SK-N-SH (cell line): Measurements from ENCODE around the gene CLDN15. TPM values are rescaled to one million over a fixed set of nuclear protein-coding genes. Genes with fewer than 3 reads are reported as not detected.

ENCODE experiments used
- CTCF ChIA-PET: fragments of 300-600, 350-600 bp; formaldehyde crosslinking; extraction: SDS; loops from one replicate; lab custom pipeline; 2021; lab: Yijun Ruan, JAX
- POLR2A ChIA-PET: fragments of 350-600 bp; sonication (Branson Sonifier 250); formaldehyde crosslinking; extraction: SDS; loops from one replicate; lab custom pipeline; 2020; ENCODE audit warnings: antibody characterized with exemption, inconsistent platforms; lab: Yijun Ruan, JAX
- DNase-seq: peaks from one replicate; pipeline ENCODE4 v3.0.0; 2012
- H2AFZ ChIP-seq: fragments of 200-600 bp; sonication (generic); 2 replicates; pipeline ENCODE4 v1.8.1; 2016; ENCODE audit warnings: antibody characterized with exemption, mild to moderate bottlenecking, low read depth
- H3F3A ChIP-seq: fragments of 200-600 bp; sonication (generic); replicated peaks from 2 replicates; pipeline ENCODE3; 2016; ENCODE audit warnings: antibody characterized with exemption, mild to moderate bottlenecking; ENCODE audit not compliant: insufficient read depth
- H3K27ac ChIP-seq, 2 experiments: fragments of 200-500 bp in 1 of 2; fragments of 200-600 bp in 1 of 2; sonication (Bioruptor generic) in 1 of 2; sonication (generic), shearing (Covaris generic) in 1 of 2; 2 replicates each; pipeline versions ENCODE4 v1.5.1 to v1.6.1; 2014 to 2016; ENCODE audit warnings: low read depth in 2 of 2, inconsistent platforms in 1 of 2, low read length in 1 of 2, mild to moderate bottlenecking in 1 of 2, mixed read lengths in 1 of 2
- H3K27me3 ChIP-seq: fragments of 200-600 bp; sonication (generic), shearing (Covaris generic); 2 replicates; pipeline ENCODE4 v1.6.1; 2016; ENCODE audit warnings: mixed run types; ENCODE audit not compliant: insufficient read depth
- H3K36me3 ChIP-seq, 2 experiments: fragments of 200-500 bp in 1 of 2; fragments of 200-600 bp in 1 of 2; sonication (Bioruptor generic) in 1 of 2; sonication (generic) in 1 of 2; replicated peaks in 1 of 2; 2 replicates each; pipeline versions ENCODE3 to v1.5.1; 2014 to 2016; ENCODE audit warnings: low read length in 1 of 2, mild to moderate bottlenecking in 1 of 2; ENCODE audit not compliant: insufficient read depth in 2 of 2, control insufficient read depth in 1 of 2
- H3K4me1 ChIP-seq, 2 experiments: fragments of 200-500 bp in 1 of 2; fragments of 200-600 bp in 1 of 2; sonication (Bioruptor generic) in 1 of 2; sonication (generic), shearing (Covaris generic) in 1 of 2; 2 replicates each; pipeline versions ENCODE4 v1.5.1 to v1.6.1; 2014 to 2016; ENCODE audit warnings: low read depth in 1 of 2, low read length in 1 of 2, mixed run types in 1 of 2; ENCODE audit not compliant: insufficient read depth in 2 of 2, control insufficient read depth in 1 of 2
- H3K4me2 ChIP-seq: fragments of 200-600 bp; sonication (generic), shearing (Covaris generic); 2 replicates; pipeline ENCODE4 v1.6.1; 2017; ENCODE audit warnings: mixed run types
- H3K4me3 ChIP-seq, 2 experiments: fragments of 200-500 bp in 1 of 2; fragments of 200-600 bp in 1 of 2; sonication (Bioruptor generic) in 1 of 2; sonication (generic), shearing (Covaris generic) in 1 of 2; 2 replicates each; pipeline versions ENCODE4 v1.5.1 to v1.8.1; 2014 to 2016; ENCODE audit warnings: low read depth in 2 of 2, inconsistent platforms in 1 of 2, low read length in 1 of 2, mild to moderate bottlenecking in 1 of 2, mixed read lengths in 1 of 2, moderate library complexity in 1 of 2
- H3K79me2 ChIP-seq: fragments of 200-600 bp; sonication (generic); 2 replicates; pipeline ENCODE4 v1.8.1; 2017; ENCODE audit warnings: mild to moderate bottlenecking; ENCODE audit not compliant: insufficient read depth
- H3K9ac ChIP-seq: fragments of 200-600 bp; sonication (generic); 2 replicates; pipeline ENCODE4 v1.6.1; 2017; ENCODE audit warnings: mixed run types
- H3K9me2 ChIP-seq: fragments of 200-600 bp; sonication (generic); 2 replicates; pipeline ENCODE4 v1.6.1; 2017; ENCODE audit warnings: mixed run types
- H3K9me3 ChIP-seq: fragments of 200-600 bp; sonication (generic); 2 replicates; pipeline ENCODE4 v1.6.1; 2017; ENCODE audit warnings: mixed run types, mild to moderate bottlenecking, moderate library complexity
- H4K20me1 ChIP-seq: fragments of 200-600 bp; sonication (generic); 2 replicates; pipeline ENCODE4 v1.6.1; 2017; ENCODE audit warnings: mild to moderate bottlenecking, mixed run types; ENCODE audit not compliant: insufficient read depth
- ELF1 ChIP-seq: IDR thresholded peaks from 2 replicates; pipeline ENCODE4 v1.4.0; 2012
- EP300 ChIP-seq, 2 experiments: IDR thresholded peaks; 2 replicates each; pipeline versions ENCODE4 v1.4.0 to v1.6.1; 2012; ENCODE audit warnings: borderline replicate concordance in 1 of 2, low read depth in 1 of 2, low read length in 1 of 2
- EZH2phosphoT487 ChIP-seq: fragments of 200-600 bp; sonication (generic); IDR thresholded peaks from 2 replicates; pipeline ENCODE4 v1.6.1; 2017; ENCODE audit warnings: low read depth, mixed run types, mild to moderate bottlenecking, antibody characterized with exemption, moderate library complexity, borderline replicate concordance
- FOSL2 ChIP-seq: IDR thresholded peaks from 2 replicates; pipeline ENCODE4 v1.4.0; 2012; ENCODE audit warnings: low read depth, mild to moderate bottlenecking, moderate library complexity, borderline replicate concordance
- FOXJ3 ChIP-seq: sonication (generic); formaldehyde crosslinking; IDR thresholded peaks from 2 replicates; pipeline ENCODE4 v1.5.1; 2020; ENCODE audit warnings: mild to moderate bottlenecking, missing genetic modification reagents
- GABPA ChIP-seq: IDR thresholded peaks from 2 replicates; pipeline ENCODE4 v1.4.0; 2012; ENCODE audit warnings: low read depth, mild to moderate bottlenecking
- GATA2 ChIP-seq: sonication (generic); formaldehyde crosslinking; IDR thresholded peaks from 2 replicates; pipeline ENCODE4 v1.5.0; 2020; ENCODE audit warnings: mild to moderate bottlenecking, missing genetic modification reagents
- IRF3 ChIP-seq: fragments of 150-350 bp; IDR thresholded peaks from 2 replicates; pipeline ENCODE4 v1.6.1; 2016; ENCODE audit warnings: mild to moderate bottlenecking, low read depth, low read length
- MXI1 ChIP-seq: IDR thresholded peaks from 2 replicates; pipeline ENCODE4 v1.6.1; 2012; ENCODE audit warnings: mild to moderate bottlenecking, low read depth, low read length, improper control_type of control experiment
- NFIC ChIP-seq: IDR thresholded peaks from 2 replicates; pipeline ENCODE4 v1.4.0; 2012; ENCODE audit warnings: borderline replicate concordance
- NRF1 ChIP-seq: IDR thresholded peaks from 2 replicates; pipeline ENCODE4 v1.6.1; 2012; ENCODE audit warnings: low read depth, mild to moderate bottlenecking, low read length
- POLR2AphosphoS5 ChIP-seq: IDR thresholded peaks from 2 replicates; pipeline ENCODE4 v1.6.1; 2012; ENCODE audit warnings: low read depth, low read length
- RAD21 ChIP-seq: IDR thresholded peaks from 2 replicates; pipeline ENCODE4 v1.6.1; 2012; ENCODE audit warnings: mild to moderate bottlenecking, low read length
- RCOR1 ChIP-seq: fragments of 150-350 bp; IDR thresholded peaks from 2 replicates; pipeline ENCODE4 v1.6.1; 2017; ENCODE audit warnings: antibody characterized with exemption, low read length
- SIN3A ChIP-seq: IDR thresholded peaks from 2 replicates; pipeline ENCODE4 v1.6.1; 2012; ENCODE audit warnings: low read depth, mild to moderate bottlenecking, low read length, moderate library complexity, borderline replicate concordance
- SMC3 ChIP-seq: IDR thresholded peaks from 2 replicates; pipeline ENCODE4 v1.6.1; 2012; ENCODE audit warnings: low read depth, low read length, improper control_type of control experiment
- TAF1 ChIP-seq: IDR thresholded peaks from 2 replicates; pipeline ENCODE4 v1.6.1; 2012; ENCODE audit warnings: low read depth, mild to moderate bottlenecking, low read length, moderate library complexity, borderline replicate concordance
- TCF12 ChIP-seq: IDR thresholded peaks from 2 replicates; pipeline ENCODE4 v1.4.0; 2012
- TEAD4 ChIP-seq: IDR thresholded peaks from 2 replicates; pipeline ENCODE4 v1.4.0; 2012; ENCODE audit warnings: mild to moderate bottlenecking, borderline replicate concordance; ENCODE audit not compliant: insufficient read depth
- USF1 ChIP-seq: IDR thresholded peaks from 2 replicates; pipeline ENCODE4 v1.4.0; 2012; ENCODE audit warnings: low read depth, borderline replicate concordance
- USF2 ChIP-seq: fragments of 150-350 bp; IDR thresholded peaks from 2 replicates; pipeline ENCODE4 v1.6.1; 2017; ENCODE audit warnings: antibody characterized with exemption, low read length, low read depth, borderline replicate concordance
- whole genome bisulfite sequencing: methylation state at CpG from one replicate; pipeline ENCODE4 v1.1.6; 2017; ENCODE audit warnings: low lambda C conversion rate; 5-methylcytosine and 5-hydroxymethylcytosine counted together
- polyA plus RNA-seq, 3 experiments: library from polyadenylated mRNA; depleted of rRNA; stranded (reverse); fragments of >200 nt; gene quantifications; 2 replicates each; pipeline ENCODE4 v1.2.3, GENCODE V29; 2012

CLDN15 gene
- polyA plus RNA-seq, 1 of the 3 experiments (the other 2 are of a cell fraction) = 24.0 TPM

- Histone ChIP-seq H3K79me2 (no peaks in the 10 kb centered on the region), H3K4me3 (no peak overlapping the region), H3K36me3 (no peaks in the 10 kb centered on the region), H3K4me1 (no peaks in the 10 kb centered on the region), H3K27me3 (no peaks in the 10 kb centered on the region; the same call in 1 of the 2 replicates), H3K4me2 (no peak overlapping the region)
- no peak for TF ChIP-seq GABPA
- no peak for TF ChIP-seq GATA2
- TF ChIP-seq RAD21 = no peak
- TF ChIP-seq NRF1 = no peak
- no peak for TF ChIP-seq IRF3
- TF ChIP-seq MXI1 = no peak
- no peak for TF ChIP-seq SMC3
- TF ChIP-seq TAF1 = no peak
- TF ChIP-seq, all 33 proteins: peak for 0
- ChIA-PET POLR2A (interaction anchor here (0.6 to 1.7 kb wide), 2 partner anchors 19 to 43 kb away, joined by 5 read pairs; partner anchors contain the start of genes PLOD3 and ZNHIT1), CTCF (interaction anchor here (0.9 to 1.8 kb wide), 3 partner anchors 20 to 104 kb away, joined by 3 to 13 read pairs (median 3); partner anchors contain the start of gene ZNHIT1)
- H3K9me3 ChIP-seq = no peaks in the 10 kb centered on the region
- no peaks in the 10 kb centered on the region for H4K20me1 ChIP-seq
- no peak overlapping the region for H3K9ac ChIP-seq
- DNase-seq = no peak
- 90% methylated on average over 14 of the region's 14 CpGs for WGBS
- H2AFZ ChIP-seq = no peak overlapping the region
- H3F3A ChIP-seq = no peaks in the 10 kb centered on the region
- H3K27ac ChIP-seq = no peak overlapping the region
- H3K9me2 ChIP-seq = no peaks in the 10 kb centered on the region
These were observed 39.1 kb downstream of the CLDN15 start for GRCh38 chr7:101198476-101198875.

GRCh38 chr7:101197991-101198390 lies 39.6 kb downstream of the CLDN15 start:
- WGBS = 88% methylated on average over 21 of the region's 21 CpGs
- Histone ChIP-seq H3K27ac (no peak overlapping the region), H3K9ac (no peak overlapping the region), H3K4me2 (no peak overlapping the region), H3F3A (no peaks in the 10 kb centered on the region), H3K36me3 (no peaks in the 10 kb centered on the region), H3K4me3 (no peak overlapping the region), H3K27me3 (no peaks in the 10 kb centered on the region; the same call in 1 of the 2 replicates), H3K9me2 (no peaks in the 10 kb centered on the region), H3K9me3 (no peaks in the 10 kb centered on the region), H4K20me1 (no peaks in the 10 kb centered on the region), H3K79me2 (no peaks in the 10 kb centered on the region), H2AFZ (no peak overlapping the region), H3K4me1 (no peaks in the 10 kb centered on the region)
- no peak for TF ChIP-seq FOXJ3 (CRISPR knock-in tag)
- TF ChIP-seq SIN3A = no peak
- no peak for TF ChIP-seq TAF1
- no peak for TF ChIP-seq USF1
- no peak for TF ChIP-seq RCOR1
- TF ChIP-seq USF2 = no peak
- TF ChIP-seq FOSL2 = no peak
- TF ChIP-seq NFIC = no peak
- TF ChIP-seq EZH2phosphoT487 = no peak
- TF ChIP-seq TEAD4 = no peak
- no peak for TF ChIP-seq TCF12
- TF ChIP-seq ELF1 = no peak
- no peak for TF ChIP-seq POLR2AphosphoS5
- TF ChIP-seq EP300 (IDR thresholded peaks at IDR 0.05; ENCODE audit: borderline replicate concordance in 1 of 2, low read depth in 1 of 2, low read length in 1 of 2) = no peak
- no peak for TF ChIP-seq MXI1
- ChIA-PET POLR2A (interaction anchor here (0.6 kb wide), 1 partner anchor 44 kb away, joined by 5 read pairs; no protein-coding TSS in a partner anchor), CTCF (interaction anchor here (1.5 to 1.8 kb wide), 2 partner anchors 20 to 54 kb away, joined by 3 to 13 read pairs; partner anchors contain the start of gene ZNHIT1)
- peak; percentile 40 for DNase-seq
